Brain microvascular endothelial cell (primary cell): ENCODE data around the gene IFRD2.

ENCODE experiments used
- DNase-seq: peaks from one replicate; pipeline ENCODE4 v3.0.0-alpha.2; 2020
- H3K27ac ChIP-seq: fragments of 250-450 bp; sonication (Bioruptor Pico); 2 replicates; pipeline ENCODE4 v1.5.1; 2020; ENCODE audit warnings: mild to moderate bottlenecking, moderate library complexity
- H3K27me3 ChIP-seq: fragments of 250-450 bp; sonication (Bioruptor Pico); replicated peaks from 2 replicates; pipeline ENCODE4 v1.5.1; 2020; ENCODE audit warnings: mild to moderate bottlenecking
- H3K36me3 ChIP-seq: fragments of 250-450 bp; sonication (Bioruptor Pico); replicated peaks from 2 replicates; pipeline ENCODE4 v1.5.1; 2020; ENCODE audit warnings: mild to moderate bottlenecking
- H3K4me3 ChIP-seq: 2 replicates; pipeline ENCODE4 v1.5.1; 2011; ENCODE audit warnings: low read depth, mild to moderate bottlenecking, control low read depth, low read length, moderate library complexity
- CTCF ChIP-seq: IDR thresholded peaks from 2 replicates; pipeline ENCODE4 v1.5.1; 2011; ENCODE audit warnings: low read depth, mild to moderate bottlenecking, moderate library complexity, low read length, control low read depth, inconsistent platforms; ENCODE audit errors: missing control alignments
- in situ Hi-C: cut with HindIII; loops from 2 replicates; pipeline ENCODE4 v1.10.0; 2017; ENCODE audit warnings: low sequenced_read_pairs, low pct_ligation_motif_present

IFRD2 gene

DNA sequence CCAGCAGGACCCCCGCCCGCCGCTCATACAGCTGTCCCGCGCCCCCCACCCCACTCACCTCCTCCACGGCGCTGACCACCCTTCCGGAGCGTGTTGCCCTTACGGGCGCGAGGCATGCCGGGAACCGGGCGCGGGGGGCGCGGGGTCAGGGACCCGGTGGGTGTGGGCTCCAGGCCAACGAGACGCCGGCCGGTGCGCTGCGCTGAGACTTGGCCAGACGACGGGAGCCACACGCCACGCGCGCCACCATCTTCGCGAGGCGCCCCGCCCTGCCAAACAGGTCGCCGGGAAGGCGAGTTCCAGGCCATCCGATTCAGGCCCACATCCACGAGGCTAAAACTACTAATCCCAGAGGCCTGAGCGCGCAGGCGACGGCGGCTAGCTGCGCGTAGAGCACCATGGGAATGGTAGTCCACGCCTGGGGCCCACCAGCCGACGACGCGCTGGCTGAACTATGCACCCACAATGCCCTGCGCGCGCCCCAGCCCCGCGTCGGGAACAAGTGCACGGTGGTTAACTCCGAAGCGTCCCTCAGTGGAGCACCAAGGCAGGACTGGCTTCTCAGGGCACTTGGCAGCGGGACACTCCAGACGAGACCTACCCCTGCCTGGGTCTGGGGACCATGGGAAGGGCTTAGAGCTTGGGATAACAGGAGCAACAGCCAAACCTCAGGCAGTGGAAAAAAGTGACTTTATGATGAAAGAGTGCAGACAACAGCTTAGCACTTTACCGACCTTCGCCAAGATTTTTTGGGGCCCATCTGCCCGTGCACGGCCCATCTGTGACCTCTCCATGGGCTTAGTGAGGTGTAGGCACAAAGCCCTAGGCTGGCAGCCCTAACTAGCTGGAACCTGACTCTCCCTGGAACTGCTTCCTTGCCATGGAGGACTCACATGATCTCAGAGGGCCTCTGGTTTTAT lies at the start of gene IFRD2:
IFRD2 (minus strand) TSS at position 271 of the 920 bp plus-strand sequence; CDS start at position 116, 155 bp downstream.
- Histone ChIP-seq H3K27me3 (no peaks in the 10 kb centered on the region), H3K27ac (peak within 1 kb of the TSS; percentile 54), H3K36me3 (peaks cover 25% of the 10 kb centered on the region), H3K4me3 (peak within 1 kb of the TSS; percentile 89)
- peak; percentile 11 for TF ChIP-seq CTCF
- peak; percentile 98 for DNase-seq
- in situ Hi-C loops = no loop called here

DNA sequence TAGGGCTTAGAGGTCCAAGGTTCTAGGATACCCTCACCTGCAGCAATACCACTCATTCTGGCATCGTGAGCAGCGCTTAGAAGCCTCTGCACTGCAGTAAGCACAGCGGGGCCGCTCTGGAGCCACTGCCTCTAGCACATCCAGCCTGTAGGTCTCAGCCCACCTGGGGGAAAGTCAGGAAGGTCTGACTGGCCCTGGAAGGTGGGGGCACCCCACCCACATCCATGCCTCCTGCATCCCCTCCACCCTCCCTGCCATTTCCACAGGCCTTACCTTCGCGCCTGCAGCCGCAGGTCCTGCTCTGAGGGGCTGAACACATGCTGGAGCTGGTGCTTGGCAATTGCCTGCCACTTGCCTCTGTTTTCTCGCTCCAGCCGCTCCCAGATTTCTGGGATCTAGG lies 49.3 kb upstream of the IFRD2 start:
- Histone ChIP-seq H3K4me3 (peak overlapping the region; percentile 57), H3K36me3 (no peaks in the 10 kb centered on the region), H3K27ac (no peak overlapping the region), H3K27me3 (no peaks in the 10 kb centered on the region)
- DNase-seq = no peak
- no peak for TF ChIP-seq CTCF
- in situ Hi-C loops = no loop called here

GRCh38 chr3:50340448-50341329 lies 48.5 kb upstream of the IFRD2 start, which contains the start of gene RASSF1:
Gene RASSF1 (minus strand): TSS chr3:50340836. CDS start chr3:50340805, 31 bp downstream.
- no peaks in the 10 kb centered on the region for H3K27me3 ChIP-seq
- H3K27ac ChIP-seq = peak within 1 kb of the TSS; percentile 45
- no peaks in the 10 kb centered on the region for H3K36me3 ChIP-seq
- no peak for TF ChIP-seq CTCF
- no peak for DNase-seq
- in situ Hi-C loops = no loop called here
- peak within 1 kb of the TSS; percentile 57 for H3K4me3 ChIP-seq

- H3K36me3 ChIP-seq = no peaks in the 10 kb centered on the region
- no peak for DNase-seq
- in situ Hi-C loops = no loop called here
- no peaks in the 10 kb centered on the region for H3K27me3 ChIP-seq
- no peak for TF ChIP-seq CTCF
- peak overlapping the region; percentile 57 for H3K4me3 ChIP-seq
- H3K27ac ChIP-seq = peak overlapping the region; percentile 45
Measured at GRCh38 chr3:50340147-50340447, 47.9 kb upstream of the IFRD2 start.

DNA sequence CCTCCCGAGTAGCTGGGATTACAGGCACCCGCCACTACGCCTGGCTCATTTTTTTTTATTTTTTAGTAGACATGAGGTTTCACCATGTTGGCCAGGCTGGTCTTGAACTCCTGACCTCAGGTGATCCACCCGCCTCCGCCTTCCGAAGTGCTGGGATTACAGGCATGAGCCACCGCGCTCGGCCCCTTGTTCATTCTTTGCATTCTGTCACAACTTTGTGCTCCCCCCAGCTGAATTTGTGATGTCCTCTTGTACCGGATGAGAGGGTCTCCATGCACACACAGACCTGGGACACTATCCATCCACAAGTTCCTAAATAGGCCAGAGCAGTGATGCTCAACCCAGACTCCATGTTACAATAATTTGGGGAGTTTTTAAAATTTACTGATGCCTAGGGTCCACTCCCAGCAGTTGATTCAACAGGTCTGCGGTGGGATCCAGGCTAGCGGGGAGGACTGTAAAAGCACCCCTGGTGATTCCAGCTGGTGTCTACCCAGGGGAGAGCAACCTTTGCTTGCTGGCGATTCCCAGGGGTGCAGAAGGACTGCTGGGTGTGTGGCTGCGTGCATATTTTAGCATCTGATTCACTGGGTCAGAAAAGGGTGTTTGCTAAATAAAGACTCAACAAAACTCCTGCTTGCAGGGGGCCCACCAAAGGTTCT lies 47.4 kb upstream of the IFRD2 start:
- Histone ChIP-seq H3K36me3 (no peaks in the 10 kb centered on the region), H3K27ac (peak overlapping the region; percentile 45), H3K27me3 (no peaks in the 10 kb centered on the region), H3K4me3 (peak overlapping the region; percentile 57)
- no peak for TF ChIP-seq CTCF
- DNase-seq = peak; percentile 63
- in situ Hi-C loops = no loop called here
